NCI-H128 (cell line): ENCODE measurements around the gene TCHHL1.

Source experiments
- DNase-seq: peaks from one replicate; lab custom pipeline; 2025; ENCODE audit not compliant: unreplicated experiment; lab: John Stamatoyannopoulos, UW

Gene TCHHL1

GRCh38 chr1:152089014-152089674 is at the start of gene TCHHL1:
Gene TCHHL1, minus strand, starts transcription at chr1:152089064. Its CDS starts 921 bp downstream, at chr1:152088143.
- DNase-seq, result no peak

GRCh38 chr1:152137215-152137614 is 48.4 kb upstream of the TCHHL1 start:
- no peak for DNase-seq

- DNase-seq, result no peak
Measured at GRCh38 chr1:152130186-152130585, 41.3 kb upstream of the TCHHL1 start.

GRCh38 chr1:152127673-152128072 is 38.8 kb upstream of the TCHHL1 start:
- DNase-seq, result no peak

GRCh38 chr1:152125834-152126443 is 37.1 kb upstream of the TCHHL1 start:
- no peak for DNase-seq

GRCh38 chr1:152118915-152119314 is 30.1 kb upstream of the TCHHL1 start:
- DNase-seq, result no peak

- no peak for DNase-seq
Measured at GRCh38 chr1:152115344-152115743, 26.5 kb upstream of the TCHHL1 start, which contains the start of gene TCHH. Gene TCHH, minus strand, starts transcription at chr1:152115444. Its CDS starts 1,364 bp downstream, at chr1:152114080.

GRCh38 chr1:152112885-152113432 is 24.1 kb upstream of the TCHHL1 start:
- DNase-seq, result no peak

GRCh38 chr1:152112101-152112884 is 23.4 kb upstream of the TCHHL1 start:
- DNase-seq, result no peak

GRCh38 chr1:152111515-152111968 is 22.7 kb upstream of the TCHHL1 start:
- DNase-seq, result no peak

- DNase-seq, result no peak
Measured at GRCh38 chr1:152110860-152111514, 22.1 kb upstream of the TCHHL1 start.

GRCh38 chr1:152110365-152110859 is 21.5 kb upstream of the TCHHL1 start:
- no peak for DNase-seq

- DNase-seq, result no peak
Measured at GRCh38 chr1:152109998-152110294, 21.1 kb upstream of the TCHHL1 start.

- no peak for DNase-seq
Measured at GRCh38 chr1:152109231-152109997, 20.6 kb upstream of the TCHHL1 start.

GRCh38 chr1:152108882-152109222 is 20.0 kb upstream of the TCHHL1 start:
- DNase-seq, result no peak

GRCh38 chr1:152107984-152108881 is 19.4 kb upstream of the TCHHL1 start:
- DNase-seq, result no peak

- no peak for DNase-seq
Measured at GRCh38 chr1:152107031-152107983, 18.4 kb upstream of the TCHHL1 start.

GRCh38 chr1:152104854-152105253 is 16.0 kb upstream of the TCHHL1 start:
- DNase-seq, result no peak
